Suppressor macrophage treated with lipopolysaccharide for 4 hours (primary cell): ENCODE data around the gene INAFM2.

Source experiments
- DNase-seq: peaks from one replicate; pipeline ENCODE4 v3.0.0-alpha.2; 2020

The INAFM2 gene

GRCh38 chr15:40330368-40330836 lies 6.9 kb downstream of the INAFM2 start:
- peak; percentile 69 for DNase-seq

DNA sequence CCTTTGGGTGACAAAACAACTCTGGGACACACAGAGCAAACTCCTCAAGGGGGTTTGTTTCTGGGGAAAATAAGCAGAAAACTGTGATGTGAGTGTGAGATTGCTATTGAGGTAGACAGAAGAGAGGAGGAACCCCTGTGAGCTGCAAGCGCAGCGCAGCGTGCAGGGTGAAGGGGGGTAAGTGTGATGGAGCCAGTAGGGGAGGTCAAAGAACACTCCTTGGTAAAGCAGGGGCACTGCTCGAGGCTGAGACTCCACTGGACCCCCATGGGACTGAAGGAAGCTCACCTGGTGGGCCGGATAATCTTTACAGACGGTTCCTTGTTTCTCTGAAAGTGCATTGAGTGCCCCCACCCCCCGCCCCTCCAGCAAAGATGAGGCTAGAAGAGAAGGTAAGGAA lies 7.5 kb downstream of the INAFM2 start:
- no peak for DNase-seq

- DNase-seq = no peak
Measured at GRCh38 chr15:40331637-40332036, 8.1 kb downstream of the INAFM2 start.

GRCh38 chr15:40332113-40332781 lies 8.8 kb downstream of the INAFM2 start:
- peak; percentile 26 for DNase-seq

GRCh38 chr15:40333922-40334492 lies 10.5 kb downstream of the INAFM2 start:
- DNase-seq = peak; percentile 92

DNA sequence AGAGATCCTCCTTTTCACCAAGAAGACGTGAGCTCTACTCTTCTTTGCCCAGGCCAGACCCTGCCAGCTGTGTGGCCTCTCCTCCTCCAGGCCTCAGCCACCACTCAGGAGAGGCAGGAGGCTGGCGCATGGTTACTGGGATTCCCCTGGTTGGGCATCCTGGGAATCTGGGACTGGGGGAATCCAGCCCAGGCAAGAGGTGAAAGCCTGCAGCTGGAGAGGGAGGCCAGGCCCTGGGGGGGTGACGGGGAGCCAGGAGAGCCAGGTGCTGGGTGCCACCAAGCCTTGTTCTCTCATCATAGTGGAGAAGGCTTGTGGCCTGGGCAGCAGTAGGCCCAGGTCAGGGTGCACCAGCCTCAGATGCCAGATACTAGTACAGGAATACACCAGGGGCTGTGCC lies 11.0 kb downstream of the INAFM2 start:
- no peak for DNase-seq

DNA sequence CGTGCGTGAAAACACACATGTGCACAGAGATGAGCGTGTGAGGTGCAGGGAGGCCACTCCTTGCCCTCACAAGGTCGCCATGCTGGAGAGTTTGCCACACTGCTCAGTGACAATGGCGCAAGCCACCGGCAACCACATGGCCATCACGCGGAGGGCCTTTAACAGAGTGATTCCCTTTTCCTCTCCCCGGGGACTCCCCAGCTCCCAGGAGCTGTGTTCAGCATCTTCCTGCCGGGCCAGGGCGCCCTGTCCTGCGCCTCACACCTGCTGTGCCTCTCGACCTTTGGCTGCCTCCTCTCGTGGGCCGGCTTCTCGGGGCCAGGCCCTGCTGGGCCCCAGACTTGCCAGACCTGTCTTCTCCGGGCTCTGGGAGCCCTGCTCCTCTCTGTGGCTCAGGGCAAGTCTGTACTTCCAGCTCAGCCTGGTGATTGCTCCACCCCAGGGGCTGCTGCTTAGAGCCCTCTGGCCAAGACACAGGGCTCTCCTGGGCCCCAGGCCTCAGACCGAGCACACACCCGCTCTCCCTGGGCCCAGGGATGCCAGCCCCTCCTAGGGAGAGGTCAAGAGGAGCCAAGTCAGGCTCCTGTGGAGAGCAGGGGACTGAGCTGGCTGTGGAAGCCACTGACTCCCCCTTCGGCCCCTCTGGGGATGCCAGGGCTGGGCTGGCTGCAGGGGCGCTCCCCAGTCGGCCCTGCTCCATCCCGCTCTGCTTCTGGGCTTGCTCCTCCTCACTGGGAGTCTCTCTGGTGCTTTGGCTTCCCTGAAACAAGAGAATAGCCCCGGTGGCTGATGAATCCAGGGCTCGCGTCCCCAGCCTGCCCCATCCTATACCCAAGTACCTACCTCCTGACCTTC lies 11.7 kb downstream of the INAFM2 start:
- peak; percentile 67 for DNase-seq

- no peak for DNase-seq
Measured at GRCh38 chr15:40335938-40336743, 12.6 kb downstream of the INAFM2 start.

GRCh38 chr15:40336744-40337122 lies 13.2 kb downstream of the INAFM2 start:
- DNase-seq = peak; percentile 59

DNA sequence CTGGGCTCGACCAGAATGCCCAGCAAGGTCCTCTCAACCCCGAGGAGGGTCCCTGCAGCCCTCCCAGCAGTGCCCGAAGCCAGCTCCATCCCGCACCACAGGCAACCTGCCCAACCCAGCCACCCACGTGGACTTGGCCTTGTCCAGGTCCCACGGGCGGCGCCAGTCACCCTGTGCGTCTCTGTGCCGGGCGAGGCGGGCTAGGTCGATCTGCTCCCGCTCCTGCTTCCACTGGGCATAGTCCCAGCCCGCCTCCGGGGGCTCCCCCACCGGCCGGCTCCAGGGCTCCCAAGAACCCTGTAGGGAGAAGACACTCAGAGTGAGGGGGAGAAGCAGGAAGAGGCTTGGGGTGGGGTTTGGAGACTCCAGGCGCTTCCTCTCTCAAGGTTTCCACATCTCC lies 14.1 kb downstream of the INAFM2 start:
- DNase-seq = no peak

GRCh38 chr15:40338041-40338657 lies 14.7 kb downstream of the INAFM2 start:
- DNase-seq = peak; percentile 84

GRCh38 chr15:40338921-40339620 lies 15.6 kb downstream of the INAFM2 start:
- no peak for DNase-seq

DNA sequence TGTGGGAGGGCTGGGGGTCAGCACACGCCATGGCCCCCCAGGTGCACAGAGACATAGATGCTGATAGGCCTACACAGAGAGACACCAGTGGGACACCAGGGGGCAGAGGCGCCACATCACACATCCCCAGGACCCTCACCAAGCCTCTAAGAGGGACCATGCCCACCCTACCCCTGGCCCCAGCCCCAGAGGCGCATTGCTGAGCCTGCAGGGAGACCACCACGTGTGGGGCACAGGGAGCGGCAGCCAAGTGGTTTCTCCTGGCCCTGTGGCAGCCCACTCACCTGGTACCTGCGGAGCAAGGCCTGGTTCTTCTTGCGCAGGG lies 16.1 kb downstream of the INAFM2 start:
- DNase-seq = no peak

DNA sequence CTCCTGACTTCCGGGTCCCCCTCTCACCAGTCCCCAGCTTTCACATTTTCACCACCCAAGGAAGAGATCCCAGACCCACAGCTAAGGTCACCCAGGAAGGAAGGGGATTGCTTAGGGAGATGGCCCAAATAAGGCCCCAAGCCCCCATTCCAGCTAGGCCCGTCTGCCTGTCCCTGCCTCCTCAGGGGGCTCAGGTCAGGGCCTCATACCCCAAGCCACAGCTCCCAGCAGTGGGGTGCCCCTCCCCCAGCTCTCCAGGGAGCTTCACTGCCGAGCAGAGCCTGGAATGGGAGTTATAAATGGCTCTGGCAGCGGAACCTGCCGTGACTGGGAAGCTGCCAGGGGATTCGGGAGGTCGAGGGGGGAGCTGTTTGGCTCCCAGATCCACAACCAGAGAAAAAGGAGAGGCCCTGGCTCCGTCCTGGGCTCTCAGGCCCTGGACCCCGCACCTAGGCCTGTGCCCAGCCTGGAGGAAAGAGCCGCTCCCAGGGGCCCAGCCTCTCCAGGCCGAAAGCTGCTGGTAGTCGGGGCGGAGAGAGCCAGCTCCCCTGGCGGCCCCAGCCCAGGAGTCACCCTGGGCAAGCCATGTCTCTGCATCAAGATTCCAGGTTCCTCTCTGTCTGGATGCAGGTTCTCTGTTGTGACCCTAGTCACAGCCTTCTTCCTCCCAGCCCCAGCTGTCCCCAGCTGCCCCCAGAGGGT lies 16.7 kb downstream of the INAFM2 start:
- no peak for DNase-seq

- peak; percentile 86 for DNase-seq
Measured at GRCh38 chr15:40340740-40341400, 17.4 kb downstream of the INAFM2 start, which contains the start of gene CCDC9B. CCDC9B (minus strand) TSS chr15:40340939; CDS start chr15:40340819, 120 bp downstream.

DNA sequence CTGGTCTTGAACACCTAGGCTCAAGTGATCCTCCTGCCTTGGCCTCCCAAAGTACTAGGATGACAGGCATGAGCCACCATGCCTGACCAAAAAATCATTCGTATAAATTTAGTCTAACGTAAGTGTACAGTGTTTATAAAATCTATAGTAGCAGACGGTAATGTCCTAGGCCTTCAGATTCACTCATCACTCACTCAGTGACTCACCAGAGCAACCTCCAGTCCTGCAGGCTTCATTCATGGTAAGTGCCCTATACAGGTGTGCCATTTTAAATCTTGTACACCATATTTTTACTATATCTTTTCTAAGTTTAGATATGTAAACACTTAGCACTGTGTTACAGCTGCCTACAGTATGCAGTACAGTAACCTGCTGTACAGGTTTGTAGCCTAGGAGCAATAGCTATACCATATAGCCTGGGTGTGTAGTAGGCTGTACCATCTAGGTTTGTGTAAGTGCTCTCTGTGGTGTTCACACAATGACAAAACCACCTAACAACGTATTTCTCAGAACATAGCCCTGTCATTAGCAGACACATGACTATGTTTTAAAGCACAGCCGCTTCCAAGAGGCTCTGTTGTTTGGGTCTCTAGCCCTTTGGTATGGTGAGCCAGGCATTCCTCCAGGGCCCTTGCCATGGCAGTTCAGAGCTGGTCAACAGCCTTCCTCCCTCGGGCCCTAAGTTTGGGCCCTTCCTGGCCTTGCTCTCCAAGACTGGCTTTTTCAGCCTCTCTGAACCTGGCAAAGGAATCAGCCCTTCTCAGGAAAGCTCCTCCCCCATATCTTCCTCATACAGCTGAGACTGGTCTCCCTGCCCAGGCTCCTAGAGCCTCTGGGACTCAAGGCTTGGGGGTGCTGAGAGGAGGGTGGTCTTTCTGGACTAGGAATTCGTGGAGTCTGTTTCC lies 19.2 kb downstream of the INAFM2 start:
- DNase-seq = no peak

DNA sequence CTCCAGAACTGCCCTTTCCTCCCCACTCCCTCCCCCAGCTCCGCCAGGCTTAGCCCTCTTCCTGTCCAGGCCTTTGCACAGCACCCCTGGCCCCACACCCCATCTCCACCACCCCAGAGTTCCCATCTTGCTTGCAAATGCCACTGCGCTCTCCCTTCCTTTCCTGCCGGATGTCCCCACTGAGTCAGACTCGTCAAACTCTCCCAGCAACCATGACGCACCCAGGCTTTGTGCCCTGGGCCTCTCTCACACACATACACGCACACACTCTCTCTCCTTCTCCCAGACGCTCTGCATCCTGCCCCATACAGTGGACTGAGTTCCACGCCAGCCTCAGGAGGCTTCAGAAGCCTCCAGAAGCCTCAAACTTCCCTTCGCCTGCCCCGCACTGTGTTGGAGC lies 20.0 kb downstream of the INAFM2 start:
- DNase-seq = peak; percentile 71

DNA sequence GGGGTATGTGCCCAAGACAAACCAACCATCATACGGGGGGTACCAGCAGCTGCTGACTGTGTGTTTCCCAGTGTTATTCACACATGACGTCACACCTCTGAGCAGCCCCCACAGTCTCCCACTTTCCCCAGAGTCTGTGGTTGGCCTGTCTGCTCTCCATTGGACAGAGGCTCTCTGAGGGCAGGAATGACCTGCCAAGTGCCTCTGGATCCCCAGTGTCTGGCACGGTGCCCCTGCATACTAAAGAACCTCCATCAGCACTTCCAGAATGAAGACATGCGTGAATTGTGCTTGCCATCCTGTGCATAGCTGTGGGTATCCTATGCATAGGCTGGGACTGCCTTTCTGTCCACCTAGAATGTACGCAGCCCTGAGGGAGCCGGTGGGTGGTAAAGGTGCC lies 20.7 kb downstream of the INAFM2 start:
- no peak for DNase-seq

- peak; percentile 73 for DNase-seq
Measured at GRCh38 chr15:40344631-40345120, 21.2 kb downstream of the INAFM2 start.
